Astrocyte of the spinal cord (primary cell): ENCODE results near the gene SERGEF.

Experiments
- DNase-seq: peaks from one replicate; pipeline ENCODE4 v3.0.0; 2011; ENCODE audit warnings: low read depth, low spot score
- H3K4me3 ChIP-seq: 2 replicates; pipeline ENCODE4 v1.5.1; 2011; ENCODE audit warnings: low read depth, mild to moderate bottlenecking, low read length, moderate library complexity
- in situ Hi-C: cut with HindIII; loops from 2 replicates; pipeline ENCODE4 v1.10.0; 2017; ENCODE audit warnings: low sequenced_read_pairs
- TF ChIP-seq, protein P1 (sequence below): IDR thresholded peaks from 2 replicates; pipeline ENCODE4 v1.5.1; 2012; ENCODE audit warnings: low read depth, mild to moderate bottlenecking, low read length, inconsistent platforms

The SERGEF gene

DNA sequence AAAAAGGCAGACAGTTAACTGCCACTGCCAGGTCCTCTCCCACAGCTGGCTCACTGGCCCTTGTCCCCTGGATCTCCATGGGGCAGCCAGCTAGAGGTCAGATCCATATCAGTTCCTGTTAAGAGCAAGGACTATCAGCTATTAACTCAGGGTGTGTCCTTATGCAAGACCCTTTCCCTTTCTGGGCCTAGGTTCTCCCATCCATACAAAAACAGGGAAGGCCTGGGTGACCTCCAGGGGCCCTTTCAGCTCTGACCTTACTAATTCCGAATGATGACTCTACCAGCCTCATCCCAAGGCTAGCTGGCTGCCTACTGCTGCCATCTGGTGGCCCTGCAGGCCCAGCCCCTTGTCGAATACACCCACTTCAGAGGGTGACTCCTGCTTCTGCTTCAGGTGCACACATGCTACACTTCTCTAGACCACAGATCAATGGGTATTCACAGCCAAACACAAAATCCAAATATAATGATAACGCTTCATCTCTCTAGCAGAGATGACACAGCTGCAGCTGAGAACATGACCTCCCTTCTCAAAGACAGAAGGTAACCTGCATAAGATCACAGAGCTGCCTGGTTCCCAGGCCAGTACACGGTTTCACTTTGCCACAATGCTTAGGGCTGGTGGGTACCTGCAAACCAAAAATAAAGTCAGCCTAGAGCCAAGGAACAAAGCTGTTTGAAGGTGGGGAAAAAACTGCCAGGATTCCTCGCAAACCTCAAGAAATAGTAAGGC, 34.1 kb downstream of the SERGEF start:
- TF ChIP-seq, protein P1, sequence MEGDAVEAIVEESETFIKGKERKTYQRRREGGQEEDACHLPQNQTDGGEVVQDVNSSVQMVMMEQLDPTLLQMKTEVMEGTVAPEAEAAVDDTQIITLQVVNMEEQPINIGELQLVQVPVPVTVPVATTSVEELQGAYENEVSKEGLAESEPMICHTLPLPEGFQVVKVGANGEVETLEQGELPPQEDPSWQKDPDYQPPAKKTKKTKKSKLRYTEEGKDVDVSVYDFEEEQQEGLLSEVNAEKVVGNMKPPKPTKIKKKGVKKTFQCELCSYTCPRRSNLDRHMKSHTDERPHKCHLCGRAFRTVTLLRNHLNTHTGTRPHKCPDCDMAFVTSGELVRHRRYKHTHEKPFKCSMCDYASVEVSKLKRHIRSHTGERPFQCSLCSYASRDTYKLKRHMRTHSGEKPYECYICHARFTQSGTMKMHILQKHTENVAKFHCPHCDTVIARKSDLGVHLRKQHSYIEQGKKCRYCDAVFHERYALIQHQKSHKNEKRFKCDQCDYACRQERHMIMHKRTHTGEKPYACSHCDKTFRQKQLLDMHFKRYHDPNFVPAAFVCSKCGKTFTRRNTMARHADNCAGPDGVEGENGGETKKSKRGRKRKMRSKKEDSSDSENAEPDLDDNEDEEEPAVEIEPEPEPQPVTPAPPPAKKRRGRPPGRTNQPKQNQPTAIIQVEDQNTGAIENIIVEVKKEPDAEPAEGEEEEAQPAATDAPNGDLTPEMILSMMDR: peak; percentile 95
- peak; percentile 32 for DNase-seq
- no peak overlapping the region for H3K4me3 ChIP-seq
- in situ Hi-C loops: no loop called here

DNA sequence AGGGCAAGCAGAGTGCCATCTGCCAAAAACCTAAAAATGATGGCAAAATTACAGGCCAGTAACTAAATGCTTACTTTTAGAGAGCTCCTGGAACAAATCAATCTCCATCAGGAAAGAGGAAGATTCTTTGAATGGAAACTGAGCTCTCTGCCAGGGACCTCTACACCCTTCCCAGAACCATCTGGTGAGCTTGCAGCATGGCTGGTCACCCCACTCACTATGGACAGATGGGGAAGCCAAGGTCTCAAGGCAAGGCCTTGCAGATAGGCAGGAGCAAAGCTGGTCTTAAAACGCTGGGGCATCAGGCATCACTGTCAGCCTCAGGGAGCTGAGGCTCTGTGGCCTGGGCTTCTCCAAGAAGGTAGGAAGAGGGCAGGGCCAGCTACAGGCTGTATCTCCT, 36.2 kb downstream of the SERGEF start:
- no peak for DNase-seq
- in situ Hi-C loops: no loop called here
- no peak overlapping the region for H3K4me3 ChIP-seq
- TF ChIP-seq, protein P1: no peak

DNA sequence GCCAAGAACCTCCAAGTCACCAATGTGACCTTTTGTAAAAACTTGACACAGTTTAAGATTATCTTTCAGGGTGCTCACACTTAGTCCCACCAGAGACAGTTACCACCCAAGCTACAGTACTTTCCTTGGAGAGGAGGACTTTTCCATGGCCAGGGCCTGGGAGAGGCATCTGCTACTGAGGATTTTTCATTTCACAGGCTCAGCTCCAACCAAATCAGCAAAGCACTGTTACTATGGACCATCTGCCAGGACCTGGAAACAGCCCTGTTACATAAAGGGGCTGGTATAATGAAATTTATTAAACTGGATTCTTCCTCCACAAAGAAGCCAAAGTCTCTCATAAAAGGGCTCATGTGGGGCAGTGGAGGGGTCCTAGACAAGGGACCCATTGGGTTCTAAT, 38.6 kb downstream of the SERGEF start:
- H3K4me3 ChIP-seq: no peak overlapping the region
- TF ChIP-seq, protein P1: no peak
- DNase-seq: no peak
- in situ Hi-C loops: no loop called here

DNA sequence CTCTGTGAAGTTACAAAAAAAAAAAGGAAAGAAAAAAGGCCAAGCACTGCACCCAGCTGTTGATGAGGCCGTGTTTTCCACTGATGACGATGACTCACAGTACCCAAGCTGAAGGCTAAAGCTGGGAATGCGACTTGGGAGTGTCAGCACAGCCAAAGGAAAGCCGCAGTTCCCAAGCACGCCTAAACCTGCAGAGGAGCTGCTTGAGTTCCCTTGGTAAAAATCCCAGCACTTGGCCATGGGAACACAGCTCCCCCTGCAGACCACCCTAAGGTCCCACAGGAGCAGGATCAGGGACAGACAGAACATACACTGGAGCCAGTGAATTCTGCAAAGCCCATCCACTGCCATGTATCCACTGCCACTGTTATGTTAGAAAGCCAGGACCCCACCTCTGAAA, 39.9 kb downstream of the SERGEF start:
- in situ Hi-C loops: no loop called here
- TF ChIP-seq, protein P1: peak; percentile 92
- H3K4me3 ChIP-seq: no peak overlapping the region
- DNase-seq: peak; percentile 80

DNA sequence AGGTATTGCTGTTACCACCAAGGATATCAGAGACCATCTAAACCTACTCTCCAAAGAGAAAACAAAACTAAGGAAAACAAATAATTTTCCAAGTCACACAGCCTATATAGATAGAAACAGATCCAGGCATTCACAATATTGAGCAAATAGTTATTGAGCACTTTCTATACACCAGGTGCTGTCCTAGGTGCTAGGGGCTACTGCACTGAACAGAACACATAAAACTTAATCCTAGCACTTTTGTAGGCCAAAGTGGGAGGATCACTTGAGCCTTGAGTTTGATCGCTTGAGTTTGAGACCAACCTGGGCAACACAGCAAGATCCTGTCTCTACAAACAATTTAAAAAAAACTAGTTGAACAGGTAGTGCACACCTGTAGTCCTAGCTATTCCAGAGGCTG, 44.6 kb downstream of the SERGEF start:
- no peak for DNase-seq
- in situ Hi-C loops: no loop called here
- H3K4me3 ChIP-seq: no peak overlapping the region
- TF ChIP-seq, protein P1: no peak

DNA sequence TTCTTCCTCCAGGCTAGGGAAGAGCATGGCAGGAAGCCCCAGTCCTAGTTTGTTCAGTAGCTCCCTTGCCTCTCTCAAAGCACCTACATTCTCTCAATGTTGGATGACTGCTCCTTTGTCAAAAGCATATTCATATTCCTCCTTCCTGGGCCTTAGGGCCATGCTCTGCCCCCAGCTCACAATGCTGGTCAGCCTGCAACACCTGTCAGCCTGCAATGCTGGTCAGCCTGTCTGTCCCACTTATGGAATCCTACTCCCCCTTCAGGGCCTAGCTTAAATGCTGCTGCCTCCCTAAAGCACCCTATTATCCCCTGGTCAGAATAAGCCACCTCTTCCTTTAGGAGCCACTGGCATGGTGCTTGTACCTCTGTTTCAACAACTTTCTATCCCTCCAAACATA, 45.2 kb downstream of the SERGEF start:
- H3K4me3 ChIP-seq: no peak overlapping the region
- TF ChIP-seq, protein P1: no peak
- in situ Hi-C loops: no loop called here
- no peak for DNase-seq

DNA sequence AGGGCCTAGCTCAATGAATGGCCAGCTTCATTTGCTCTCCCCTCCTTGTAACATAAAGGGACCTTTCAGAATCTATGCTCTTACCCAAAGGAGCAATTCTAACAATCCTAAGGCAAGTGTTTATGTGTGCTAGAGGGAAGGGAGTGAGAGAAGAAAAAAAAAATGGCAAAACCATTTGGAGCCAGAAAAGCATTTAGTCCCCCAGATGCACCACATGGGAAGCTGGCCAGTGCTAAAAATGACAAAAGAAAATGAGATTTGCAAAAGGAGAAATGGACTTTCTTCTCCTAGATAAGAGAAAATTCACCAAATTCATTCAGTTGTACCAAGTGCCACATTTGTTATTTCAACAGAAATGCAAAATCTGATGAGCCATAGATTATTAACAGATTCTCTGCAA, 52.8 kb downstream of the SERGEF start:
- in situ Hi-C loops: no loop called here
- DNase-seq: no peak
- no peak overlapping the region for H3K4me3 ChIP-seq
- TF ChIP-seq, protein P1: no peak
